HL-60 (cell line): ENCODE results near the gene KCNJ14.

Experiments used
- CTCF ChIP-seq: IDR thresholded peaks from one replicate; pipeline ENCODE4 v1.5.1; 2011; ENCODE audit warnings: low read length, control low read depth, inconsistent platforms; ENCODE audit not compliant: insufficient read depth
- GABPA ChIP-seq: IDR thresholded peaks from 2 replicates; pipeline ENCODE4 v1.6.1; 2012; ENCODE audit warnings: low read depth
- REST ChIP-seq: IDR thresholded peaks from 2 replicates; pipeline ENCODE4 v1.6.1; 2012; ENCODE audit warnings: low read depth; ENCODE audit not compliant: insufficient replicate concordance

- TF ChIP-seq GABPA (no peak), REST (no peak), CTCF (no peak)
Observed at GRCh38 chr19:48487544-48487943, 32.2 kb downstream of the KCNJ14 start.
